Epithelial cell of esophagus (primary cell): ENCODE results near the gene NOSTRIN.

ENCODE experiments used
- DNase-seq: peaks from one replicate; pipeline ENCODE4 v3.0.0; 2010; ENCODE audit warnings: low read depth
- H3K4me3 ChIP-seq: 2 replicates; pipeline ENCODE4 v1.5.1; 2011; ENCODE audit warnings: mild to moderate bottlenecking, low read length, control low read depth
- TF ChIP-seq, protein P1 (sequence below): IDR thresholded peaks from 2 replicates; pipeline ENCODE4 v1.5.1; 2011; ENCODE audit warnings: low read depth, mild to moderate bottlenecking, low read length, control low read depth, inconsistent platforms; ENCODE audit not compliant: insufficient read depth; ENCODE audit errors: missing control alignments

NOSTRIN gene

DNA sequence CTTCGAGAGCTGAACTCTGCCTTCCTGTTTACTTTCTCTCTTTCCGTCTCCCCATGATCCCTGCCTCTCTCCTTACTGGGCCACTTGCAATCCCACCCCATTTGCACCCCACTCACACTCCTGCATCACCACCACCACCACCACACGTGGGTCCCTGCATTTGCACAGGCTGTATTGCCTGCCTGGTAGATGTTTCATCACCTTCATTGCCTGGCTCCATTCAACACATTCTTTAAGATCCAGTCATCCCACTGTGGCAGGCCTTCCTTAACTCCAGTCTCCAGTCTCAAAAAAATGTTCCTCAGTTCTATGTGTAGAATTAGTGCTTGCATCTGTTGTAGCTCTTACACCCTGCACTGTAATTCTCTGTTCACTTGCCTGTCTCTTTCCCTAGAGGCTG, 13.9 kb downstream of the NOSTRIN start:
- TF ChIP-seq, protein P1, sequence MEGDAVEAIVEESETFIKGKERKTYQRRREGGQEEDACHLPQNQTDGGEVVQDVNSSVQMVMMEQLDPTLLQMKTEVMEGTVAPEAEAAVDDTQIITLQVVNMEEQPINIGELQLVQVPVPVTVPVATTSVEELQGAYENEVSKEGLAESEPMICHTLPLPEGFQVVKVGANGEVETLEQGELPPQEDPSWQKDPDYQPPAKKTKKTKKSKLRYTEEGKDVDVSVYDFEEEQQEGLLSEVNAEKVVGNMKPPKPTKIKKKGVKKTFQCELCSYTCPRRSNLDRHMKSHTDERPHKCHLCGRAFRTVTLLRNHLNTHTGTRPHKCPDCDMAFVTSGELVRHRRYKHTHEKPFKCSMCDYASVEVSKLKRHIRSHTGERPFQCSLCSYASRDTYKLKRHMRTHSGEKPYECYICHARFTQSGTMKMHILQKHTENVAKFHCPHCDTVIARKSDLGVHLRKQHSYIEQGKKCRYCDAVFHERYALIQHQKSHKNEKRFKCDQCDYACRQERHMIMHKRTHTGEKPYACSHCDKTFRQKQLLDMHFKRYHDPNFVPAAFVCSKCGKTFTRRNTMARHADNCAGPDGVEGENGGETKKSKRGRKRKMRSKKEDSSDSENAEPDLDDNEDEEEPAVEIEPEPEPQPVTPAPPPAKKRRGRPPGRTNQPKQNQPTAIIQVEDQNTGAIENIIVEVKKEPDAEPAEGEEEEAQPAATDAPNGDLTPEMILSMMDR, result no peak
- DNase-seq, result peak; percentile 85

DNA sequence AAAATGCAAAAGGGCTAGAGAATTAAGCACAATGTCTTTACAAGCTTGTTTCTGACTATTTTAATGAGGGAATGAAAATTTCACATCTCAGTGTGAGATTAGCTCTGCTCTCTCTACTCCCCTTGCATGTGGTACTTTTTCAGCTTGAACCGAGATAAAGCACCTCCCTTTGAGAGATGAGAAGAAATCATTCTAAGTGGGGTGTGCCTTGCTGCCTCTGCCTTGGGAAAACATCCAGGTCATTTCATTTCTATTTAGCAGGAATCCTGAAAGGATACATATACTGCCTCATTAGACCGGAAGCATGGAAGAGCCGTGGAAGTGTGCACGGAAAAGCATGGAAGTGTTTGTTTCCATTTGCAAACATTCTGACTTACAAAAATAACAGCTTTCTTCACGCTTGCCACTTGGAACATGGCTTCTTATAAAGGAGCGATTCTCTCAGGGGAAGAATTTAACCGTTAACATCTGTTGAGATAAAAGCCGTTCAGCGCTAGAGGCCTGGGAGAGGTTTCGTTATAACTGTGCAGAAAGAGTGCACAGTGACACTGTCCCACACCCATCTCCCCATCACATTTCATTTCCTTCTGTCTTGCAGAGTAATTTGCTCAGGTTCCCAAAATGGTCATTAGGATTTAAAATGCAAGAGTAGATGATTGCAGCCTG, 16.7 kb downstream of the NOSTRIN start:
- no peak overlapping the region for H3K4me3 ChIP-seq

More for the DNA sequence above, 13.9 kb downstream of the NOSTRIN start:
- H3K4me3 ChIP-seq, result no peak overlapping the region

DNA sequence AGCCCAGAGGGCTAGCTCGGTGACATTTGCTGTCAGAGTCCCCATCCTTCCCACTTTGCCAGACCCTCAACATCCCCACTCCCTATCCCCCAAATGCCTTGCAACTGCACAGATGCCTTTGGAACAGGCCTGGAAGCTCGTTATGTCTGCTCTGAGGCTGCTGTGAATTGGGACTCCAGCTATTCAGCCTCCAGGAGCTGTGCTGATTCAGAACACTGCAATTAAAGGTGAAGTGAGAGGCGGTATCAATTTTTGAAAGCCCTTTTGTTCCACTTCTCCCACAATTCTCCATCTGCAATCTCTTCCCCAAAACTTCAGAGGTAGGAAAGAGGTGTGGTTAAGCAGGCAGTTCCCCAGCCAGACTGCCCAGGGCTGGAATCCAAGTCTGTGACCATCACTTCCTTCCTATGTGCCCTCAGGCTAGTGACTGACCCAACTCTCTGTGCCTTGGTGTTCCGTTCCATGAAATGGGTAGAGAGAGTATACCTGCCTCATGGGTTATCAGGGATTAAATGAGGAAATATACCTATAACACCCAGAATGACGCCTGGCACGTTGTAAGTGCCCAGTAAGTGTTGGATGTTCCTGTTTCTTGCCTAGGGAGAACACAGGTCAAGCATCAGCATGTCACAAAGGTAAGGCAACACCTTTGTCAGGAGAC, 17.5 kb downstream of the NOSTRIN start:
- TF ChIP-seq, protein P1, result no peak
- H3K4me3 ChIP-seq, result no peak overlapping the region
- no peak for DNase-seq

More for the DNA sequence above, 16.7 kb downstream of the NOSTRIN start:
- TF ChIP-seq, protein P1, result no peak
- DNase-seq, result no peak

DNA sequence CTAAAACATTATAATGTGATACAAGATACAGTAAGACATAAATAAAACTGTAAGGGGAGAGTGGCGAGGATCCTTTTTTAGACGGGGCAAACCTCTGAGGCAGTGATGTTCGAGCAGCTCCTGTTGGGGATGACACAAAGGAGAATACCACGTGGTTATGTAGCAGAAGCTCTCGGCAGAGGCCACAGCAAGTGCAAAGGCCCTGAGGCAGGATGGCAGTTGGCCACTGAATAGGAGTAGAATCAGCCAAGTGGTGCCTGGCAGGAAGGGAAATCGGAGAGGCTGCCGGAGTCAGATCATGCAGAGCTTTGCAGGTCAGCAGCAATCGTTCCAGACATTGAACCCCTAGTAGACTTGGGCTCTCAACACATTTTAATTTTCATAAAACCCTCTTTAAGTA, 19.1 kb downstream of the NOSTRIN start:
- DNase-seq, result no peak
- TF ChIP-seq, protein P1, result no peak
- H3K4me3 ChIP-seq, result no peak overlapping the region

DNA sequence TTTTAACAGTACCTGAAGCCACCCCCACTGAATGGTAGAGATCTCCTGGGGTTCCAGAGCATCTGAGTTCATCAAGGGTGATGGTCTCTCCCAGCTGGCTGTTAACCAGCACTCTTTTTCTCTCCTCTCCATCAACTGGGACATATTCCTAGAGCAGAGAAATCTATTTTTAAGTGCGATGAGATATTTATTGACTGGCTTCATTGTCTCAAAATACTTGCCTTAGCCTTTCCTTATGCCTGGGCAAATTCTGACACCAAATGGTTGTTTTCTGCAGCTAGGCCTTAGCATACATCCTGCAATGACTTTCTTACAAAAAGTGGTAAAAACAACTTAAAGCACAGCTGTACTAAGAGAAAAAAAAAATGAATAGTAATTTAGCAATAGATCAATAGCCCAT, 19.6 kb downstream of the NOSTRIN start:
- TF ChIP-seq, protein P1, result no peak
- no peak for DNase-seq
- no peak overlapping the region for H3K4me3 ChIP-seq

DNA sequence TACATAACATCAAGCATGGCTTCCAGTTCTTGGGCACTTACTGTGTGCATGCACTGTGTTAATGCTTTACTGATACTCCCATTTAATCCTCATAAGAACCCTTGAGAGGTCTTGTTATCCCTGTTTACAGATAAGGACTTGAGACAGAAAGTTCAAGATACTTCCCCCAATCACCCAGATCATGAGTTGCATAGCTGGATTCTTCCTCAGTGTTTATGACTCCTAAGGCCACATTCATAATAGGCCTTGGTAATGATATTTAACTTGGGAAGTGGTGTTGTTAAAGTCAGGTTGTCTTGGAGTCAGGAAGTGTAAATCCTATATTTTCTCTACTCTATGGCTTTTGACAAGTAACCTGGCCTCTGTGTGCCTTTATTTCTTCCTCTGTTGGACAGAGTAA, 22.7 kb downstream of the NOSTRIN start:
- no peak for DNase-seq
- H3K4me3 ChIP-seq, result no peak overlapping the region
- TF ChIP-seq, protein P1, result no peak
